K562 (cell line): ENCODE data around the gene FLCN.

Experiments used
- FOS ChIP-seq: IDR thresholded peaks from 3 replicates; pipeline ENCODE4 v1.6.1; 2011; ENCODE audit not compliant: insufficient read length; ENCODE audit errors: extremely low read depth
- JUN ChIP-seq, 2 experiments: sonication (generic) in 1 of 2; formaldehyde crosslinking in 1 of 2; IDR thresholded peaks; 2 replicates each; pipeline versions ENCODE4 v1.6.1 to v1.8.0; 2012 to 2022; ENCODE audit warnings: borderline replicate concordance in 2 of 2, mild to moderate bottlenecking in 2 of 2, improper control_type of control experiment in 1 of 2, low read depth in 1 of 2, low read length in 1 of 2, missing genetic modification reagents in 1 of 2
- MEIS2 ChIP-seq: fragments of 450-650 bp; IDR thresholded peaks from 2 replicates; pipeline ENCODE4 v1.6.1; 2014; ENCODE audit warnings: mild to moderate bottlenecking; ENCODE audit not compliant: partially characterized antibody
- NFYB ChIP-seq: IDR thresholded peaks from 2 replicates; pipeline ENCODE4 v1.6.1; 2011; ENCODE audit warnings: mild to moderate bottlenecking, moderate library complexity; ENCODE audit not compliant: insufficient read length; ENCODE audit errors: extremely low read depth
- ZC3H11A ChIP-seq: IDR thresholded peaks from 2 replicates; pipeline ENCODE4 v1.6.1; 2012; ENCODE audit warnings: low read depth, low read length, improper control_type of control experiment
- ZNF589 ChIP-seq: fragments of 200-800 bp; sonication (Bioruptor generic); IDR thresholded peaks from 2 replicates; pipeline ENCODE4 v1.6.1; 2016; ENCODE audit warnings: low read depth, missing genetic modification characterization, missing compliant biosample characterization

GRCh38 chr17:17167986-17168385, 69.0 kb downstream of the FLCN start:
- no peak for TF ChIP-seq NFYB
- TF ChIP-seq FOS: no peak
- no peak for TF ChIP-seq MEIS2
- TF ChIP-seq ZC3H11A: no peak
- TF ChIP-seq JUN (IDR thresholded peaks at IDR 0.05; ENCODE audit: borderline replicate concordance, low read depth, low read length): no peak
- TF ChIP-seq JUN (CRISPR knock-in tag; IDR thresholded peaks at IDR 0.05; ENCODE audit: borderline replicate concordance): no peak
- TF ChIP-seq ZNF589 (CRISPR knock-in tag): no peak
